Thyroid gland (tissue), 4 donors: Measurements from ENCODE around the gene MESD.

ENCODE experiments used
- POLR2A ChIP-seq, 2 donors: fragments of 450-650 bp; IDR thresholded peaks; one replicate each; pipeline ENCODE4 v1.6.1; 2017; ENCODE audit warnings: antibody characterized with exemption in 2 of 2, mild to moderate bottlenecking in 2 of 2, moderate library complexity in 1 of 2
- TF ChIP-seq, protein P1 (sequence below), 6 experiments: fragments of 200-600 bp in 3 of 6; fragments of 450-650 bp in 3 of 6; sonication (generic) in 3 of 6; IDR thresholded peaks; one replicate each; pipeline ENCODE4 v1.5.1; 2016 to 2019; ENCODE audit warnings: antibody characterized with exemption in 6 of 6, mild to moderate bottlenecking in 2 of 6, inconsistent platforms in 1 of 6, moderate library complexity in 1 of 6

DNA sequence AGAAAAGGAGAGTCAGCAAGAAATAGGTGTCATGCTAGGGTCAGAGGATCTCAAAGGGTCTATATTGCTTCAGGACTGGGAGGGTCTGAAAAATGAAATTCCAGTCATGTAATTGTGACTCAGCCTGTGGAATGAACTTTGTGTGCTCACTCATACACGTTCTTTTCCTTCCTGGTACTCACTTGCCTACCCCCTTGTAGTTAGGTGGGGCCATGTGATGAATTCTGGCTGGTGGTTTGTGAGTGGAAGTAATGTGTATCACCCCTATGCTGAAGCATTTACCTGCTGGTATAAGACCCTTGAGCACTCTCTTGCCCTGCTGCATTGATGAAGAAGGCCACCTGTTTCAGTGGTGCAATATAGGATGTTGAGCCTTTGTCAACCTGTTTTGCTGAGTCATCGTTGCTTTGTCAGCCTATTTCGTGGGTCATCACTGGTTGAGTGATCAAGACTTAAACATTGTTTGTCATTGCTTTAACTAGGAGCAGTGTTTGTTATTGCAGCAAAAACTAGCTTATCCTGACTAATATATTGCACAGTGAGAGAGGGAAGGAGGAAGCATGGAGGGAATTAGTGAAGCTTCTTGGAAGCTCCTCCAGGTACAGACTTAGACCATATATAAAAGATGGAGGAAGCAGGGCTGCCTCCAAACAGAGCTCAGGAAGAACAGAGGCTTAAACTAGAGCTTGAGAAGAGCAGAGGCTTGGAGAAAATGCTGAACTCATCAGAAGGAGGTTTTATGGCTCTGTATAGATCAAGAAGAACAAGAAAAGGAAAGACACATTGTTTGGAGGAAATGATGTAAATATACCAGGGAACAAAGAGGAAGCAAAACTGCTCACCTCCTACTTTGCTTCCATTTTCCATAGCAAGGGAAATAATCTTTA lies 40.0 kb upstream of the MESD start:
- TF ChIP-seq, protein P1, sequence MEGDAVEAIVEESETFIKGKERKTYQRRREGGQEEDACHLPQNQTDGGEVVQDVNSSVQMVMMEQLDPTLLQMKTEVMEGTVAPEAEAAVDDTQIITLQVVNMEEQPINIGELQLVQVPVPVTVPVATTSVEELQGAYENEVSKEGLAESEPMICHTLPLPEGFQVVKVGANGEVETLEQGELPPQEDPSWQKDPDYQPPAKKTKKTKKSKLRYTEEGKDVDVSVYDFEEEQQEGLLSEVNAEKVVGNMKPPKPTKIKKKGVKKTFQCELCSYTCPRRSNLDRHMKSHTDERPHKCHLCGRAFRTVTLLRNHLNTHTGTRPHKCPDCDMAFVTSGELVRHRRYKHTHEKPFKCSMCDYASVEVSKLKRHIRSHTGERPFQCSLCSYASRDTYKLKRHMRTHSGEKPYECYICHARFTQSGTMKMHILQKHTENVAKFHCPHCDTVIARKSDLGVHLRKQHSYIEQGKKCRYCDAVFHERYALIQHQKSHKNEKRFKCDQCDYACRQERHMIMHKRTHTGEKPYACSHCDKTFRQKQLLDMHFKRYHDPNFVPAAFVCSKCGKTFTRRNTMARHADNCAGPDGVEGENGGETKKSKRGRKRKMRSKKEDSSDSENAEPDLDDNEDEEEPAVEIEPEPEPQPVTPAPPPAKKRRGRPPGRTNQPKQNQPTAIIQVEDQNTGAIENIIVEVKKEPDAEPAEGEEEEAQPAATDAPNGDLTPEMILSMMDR (IDR thresholded peaks at IDR 0.05), result no peak
- TF ChIP-seq POLR2A (IDR thresholded peaks at IDR 0.05), result no peak
